ENCODE measurements around the gene PHF14.
"Not testable (repeated sequence)": the region's sequence is repeated elsewhere in the genome, so short reads cannot be mapped to it uniquely, and the experiment has no call there.

DNA sequence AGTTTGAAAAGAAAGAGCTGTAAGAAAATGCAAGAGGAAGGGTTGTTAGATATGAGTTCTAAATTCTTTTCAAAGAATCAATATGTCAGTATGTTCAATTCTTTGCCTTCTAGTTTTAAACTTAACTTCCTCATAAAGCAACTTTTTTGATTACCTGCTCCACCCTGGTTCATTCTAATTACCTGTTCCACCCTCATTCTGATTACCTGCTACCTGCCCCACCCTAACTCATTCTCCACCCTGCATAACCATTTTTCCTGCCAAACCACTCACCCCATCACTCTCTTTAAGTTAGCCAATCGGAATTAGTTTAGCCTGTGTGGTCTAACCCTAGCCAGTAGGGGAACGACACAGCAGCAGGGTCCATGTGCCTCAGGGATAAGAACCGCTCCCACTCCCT lies 45.5 kb upstream of the PHF14 start:
- TF ChIP-seq POLR2A (IDR thresholded peaks at IDR 0.05) = not testable (repeated sequence)
- TF ChIP-seq, protein P1, sequence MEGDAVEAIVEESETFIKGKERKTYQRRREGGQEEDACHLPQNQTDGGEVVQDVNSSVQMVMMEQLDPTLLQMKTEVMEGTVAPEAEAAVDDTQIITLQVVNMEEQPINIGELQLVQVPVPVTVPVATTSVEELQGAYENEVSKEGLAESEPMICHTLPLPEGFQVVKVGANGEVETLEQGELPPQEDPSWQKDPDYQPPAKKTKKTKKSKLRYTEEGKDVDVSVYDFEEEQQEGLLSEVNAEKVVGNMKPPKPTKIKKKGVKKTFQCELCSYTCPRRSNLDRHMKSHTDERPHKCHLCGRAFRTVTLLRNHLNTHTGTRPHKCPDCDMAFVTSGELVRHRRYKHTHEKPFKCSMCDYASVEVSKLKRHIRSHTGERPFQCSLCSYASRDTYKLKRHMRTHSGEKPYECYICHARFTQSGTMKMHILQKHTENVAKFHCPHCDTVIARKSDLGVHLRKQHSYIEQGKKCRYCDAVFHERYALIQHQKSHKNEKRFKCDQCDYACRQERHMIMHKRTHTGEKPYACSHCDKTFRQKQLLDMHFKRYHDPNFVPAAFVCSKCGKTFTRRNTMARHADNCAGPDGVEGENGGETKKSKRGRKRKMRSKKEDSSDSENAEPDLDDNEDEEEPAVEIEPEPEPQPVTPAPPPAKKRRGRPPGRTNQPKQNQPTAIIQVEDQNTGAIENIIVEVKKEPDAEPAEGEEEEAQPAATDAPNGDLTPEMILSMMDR (IDR thresholded peaks at IDR 0.05 in 8 of 11, conservative IDR thresholded peaks at IDR 0.05 in 3 of 11) = not testable (repeated sequence)

Data from spleen (tissue), 7 donors.